Measurements from ENCODE around the gene KAZN. TPM values are rescaled to one million over a fixed set of nuclear protein-coding genes. Genes with fewer than 3 reads are reported as not detected.
A peak's percentile ranks its signal among the peaks of the same experiment; 100 is the strongest.

Gene KAZN
- total and polyA plus RNA-seq, 2 of the 8 experiments (the other 6 are each of a cell fraction or from before 2014, with no cell fraction given), result 3.7 to 11.8 TPM

DNA sequence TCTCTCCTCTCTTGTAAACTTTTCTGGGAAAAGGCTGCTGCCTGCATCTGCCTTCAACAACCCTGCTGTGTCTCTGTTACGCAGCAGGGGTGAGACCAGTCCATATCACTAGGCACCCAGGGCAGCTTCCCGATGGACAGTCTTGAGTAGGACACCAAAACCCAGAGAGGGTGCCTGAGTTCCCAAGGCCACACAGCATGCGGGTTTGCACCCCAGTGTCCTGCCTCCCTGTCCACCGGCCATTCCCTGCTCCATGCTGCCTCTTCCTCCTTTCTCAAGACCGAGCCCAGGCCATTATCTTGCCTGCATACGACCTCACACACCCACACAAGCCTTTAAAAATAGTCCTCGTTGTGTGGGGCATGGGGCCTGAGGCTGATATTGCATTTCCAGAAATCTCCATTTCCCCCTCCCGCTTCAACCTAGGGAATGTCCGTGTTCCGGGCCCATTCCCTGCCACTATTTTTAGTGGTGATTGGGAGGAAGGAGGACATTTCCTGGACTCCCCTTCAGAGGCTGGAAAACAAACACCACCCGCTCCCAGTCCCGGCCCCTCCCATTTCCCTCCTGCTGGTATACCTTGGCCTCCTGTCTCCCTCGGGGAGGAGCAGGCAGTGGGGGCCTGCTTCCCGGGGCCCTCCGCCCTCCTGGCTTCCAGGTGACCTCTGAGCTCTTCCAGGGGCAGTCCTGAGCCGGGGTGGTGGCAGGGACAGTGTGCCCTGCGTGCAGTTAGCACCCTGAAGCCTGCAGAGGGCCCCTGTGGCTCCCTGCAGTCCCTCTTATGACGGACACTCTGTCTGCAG is 422.7 kb downstream of the KAZN start:
- no peak overlapping the region for H3K4ac ChIP-seq (replicated peaks; ENCODE audit: insufficient read length, low read depth, low read length)
- H3K23ac ChIP-seq (ENCODE audit: insufficient read length), result no peak overlapping the region
- no peak overlapping the region for H4K8ac ChIP-seq (ENCODE audit: extremely low read depth, insufficient read depth, low read length)
- H2BK5ac ChIP-seq (ENCODE audit: low read depth, low read length), result no peak overlapping the region
- H3K9me3 ChIP-seq (ENCODE audit: insufficient read depth in 2 of 2, low read depth in 1 of 2, low read length in 1 of 2), result no peaks in the 10 kb centered on the region
- H4K91ac ChIP-seq (replicated peaks; ENCODE audit: insufficient read length, low read length), result peak overlapping the region; percentile 39
- H3K4me3 ChIP-seq (ENCODE audit: extremely low read depth in 1 of 4, insufficient read depth in 2 of 4, low read depth in 3 of 4, low read length in 4 of 4), result no peak overlapping the region
- no peak overlapping the region; the same call in 1 of the 2 replicates for H3K18ac ChIP-seq (ENCODE audit: extremely low read depth, low read length)
- H2BK15ac ChIP-seq (ENCODE audit: low read length), result no peak overlapping the region
- H3K4me1 ChIP-seq (replicated peaks in 1 of 4; ENCODE audit: control insufficient read depth in 3 of 4, insufficient read depth in 4 of 4, low read length in 3 of 4), result peaks cover 0 to 8% (median 0%) of the 10 kb centered on the region in 4 experiments; a peak in 3 of 7 replicates
- FAIRE-seq (no peak), DNase-seq (ENCODE audit: low read depth in 1 of 2, low spot score in 2 of 2) (no peak)
- H3K36me3 ChIP-seq (ENCODE audit: control insufficient read depth in 2 of 4, insufficient read depth in 4 of 4, low read length in 3 of 4), result no peaks in the 10 kb centered on the region
- TF ChIP-seq BCL11A (IDR thresholded peaks at IDR 0.05; ENCODE audit: low read depth in 2 of 2, low read length in 2 of 2), result no peak
- TF ChIP-seq EGR1 (IDR thresholded peaks at IDR 0.05; ENCODE audit: borderline replicate concordance, low read depth, low read length), result no peak
- TF ChIP-seq POU5F1 (IDR thresholded peaks at IDR 0.05; ENCODE audit: low read depth, low read length), result no peak
- TF ChIP-seq SRF (IDR thresholded peaks at IDR 0.05; ENCODE audit: low read depth, low read length), result no peak
- TF ChIP-seq CBX8 (IDR thresholded peaks at IDR 0.05; ENCODE audit: borderline replicate concordance, low read depth, low read length), result no peak
- peak; percentile 48; the same call in 1 of the 2 replicates for TF ChIP-seq KDM1A (IDR thresholded peaks at IDR 0.05; ENCODE audit: borderline replicate concordance, low read length)
- TF ChIP-seq NRF1 (IDR thresholded peaks at IDR 0.05; ENCODE audit: low read depth, low read length), result no peak
- no peak for TF ChIP-seq ASH2L (IDR thresholded peaks at IDR 0.05; ENCODE audit: low read length)
- WGBS, 2 experiments (ENCODE audit: extremely low coverage in 1 of 2, insufficient coverage in 1 of 2, insufficient read length in 1 of 2, insufficient replicate concordance in 2 of 2, low coverage in 1 of 2, low lambda C conversion rate in 2 of 2, missing lambda C conversion rate in 1 of 2), result 77% methylated on average over 18 of the region's 18 CpGs; no CpG with 5 or more reads in 1 of the 2 experiments
- H3K27ac ChIP-seq (ENCODE audit: low read depth, low read length), result no peak overlapping the region
- no peak overlapping the region for H3K56ac ChIP-seq (replicated peaks; ENCODE audit: insufficient read length, low read depth, low read length)
- POLR2A ChIA-PET (ENCODE audit: partially characterized antibody), result no interaction called here
- H2BK12ac ChIP-seq (ENCODE audit: low read depth, low read length), result no peak overlapping the region; the same call in 1 of the 2 replicates
- H3K23me2 ChIP-seq (ENCODE audit: low read depth, low read length), result no peaks in the 10 kb centered on the region
- no peak overlapping the region for H3K9ac ChIP-seq (replicated peaks in 1 of 4; ENCODE audit: extremely low read depth in 1 of 4, low read depth in 3 of 4, low read length in 3 of 4)
- no peaks in the 10 kb centered on the region for H3K79me2 ChIP-seq (ENCODE audit: control insufficient read depth in 1 of 2, insufficient read depth in 2 of 2, low read length in 2 of 2)
- no peaks in the 10 kb centered on the region for H3K27me3 ChIP-seq (replicated peaks in 1 of 4; ENCODE audit: control insufficient read depth in 3 of 4, extremely low read depth in 1 of 4, insufficient read depth in 3 of 4, low read length in 3 of 4)
- H2AK5ac ChIP-seq (ENCODE audit: low read depth, low read length), result no peak overlapping the region
- CTCF ChIA-PET (ENCODE audit: partially characterized antibody), result interaction anchor here (0.7 to 4.2 kb wide), 9 partner anchors 13 to 449 kb away, joined by 3 to 16 read pairs (median 3); no protein-coding TSS in a partner anchor
- H4K5ac ChIP-seq (ENCODE audit: insufficient read length, low read depth, low read length), result no peak overlapping the region
- no peaks in the 10 kb centered on the region; the same call in 1 of the 2 replicates for H3K79me1 ChIP-seq (ENCODE audit: low read depth, low read length)
- H2BK120ac ChIP-seq (replicated peaks; ENCODE audit: low read depth, low read length), result no peak overlapping the region
- H3K14ac ChIP-seq (ENCODE audit: insufficient read length), result no peak overlapping the region
- H3K4me2 ChIP-seq (ENCODE audit: insufficient read depth in 1 of 2, low read depth in 2 of 2, low read length in 2 of 2), result no peak overlapping the region; a peak in 1 of 4 replicates
- H2BK20ac ChIP-seq (ENCODE audit: low read length), result 0 out of 2 replicates have a peak overlapping the region, but pooled peaks have one; percentile 6
- H2AFZ ChIP-seq (ENCODE audit: low read length), result no peak overlapping the region
- no peaks in the 10 kb centered on the region for H4K20me1 ChIP-seq (replicated peaks in 1 of 2; ENCODE audit: control insufficient read depth in 1 of 2, insufficient read depth in 2 of 2, low read length in 2 of 2)
